ENCODE data around the gene FBXW4. TPM values are rescaled to one million over a fixed set of nuclear protein-coding genes. Genes with fewer than 3 reads are reported as not detected.

The FBXW4 gene
- total and polyA plus RNA-seq, 10 of the 15 experiments (the other 5 are each of a cell fraction or from before 2014, with no cell fraction given), result 5.7 to 42.0 (median 27.5) TPM

DNA sequence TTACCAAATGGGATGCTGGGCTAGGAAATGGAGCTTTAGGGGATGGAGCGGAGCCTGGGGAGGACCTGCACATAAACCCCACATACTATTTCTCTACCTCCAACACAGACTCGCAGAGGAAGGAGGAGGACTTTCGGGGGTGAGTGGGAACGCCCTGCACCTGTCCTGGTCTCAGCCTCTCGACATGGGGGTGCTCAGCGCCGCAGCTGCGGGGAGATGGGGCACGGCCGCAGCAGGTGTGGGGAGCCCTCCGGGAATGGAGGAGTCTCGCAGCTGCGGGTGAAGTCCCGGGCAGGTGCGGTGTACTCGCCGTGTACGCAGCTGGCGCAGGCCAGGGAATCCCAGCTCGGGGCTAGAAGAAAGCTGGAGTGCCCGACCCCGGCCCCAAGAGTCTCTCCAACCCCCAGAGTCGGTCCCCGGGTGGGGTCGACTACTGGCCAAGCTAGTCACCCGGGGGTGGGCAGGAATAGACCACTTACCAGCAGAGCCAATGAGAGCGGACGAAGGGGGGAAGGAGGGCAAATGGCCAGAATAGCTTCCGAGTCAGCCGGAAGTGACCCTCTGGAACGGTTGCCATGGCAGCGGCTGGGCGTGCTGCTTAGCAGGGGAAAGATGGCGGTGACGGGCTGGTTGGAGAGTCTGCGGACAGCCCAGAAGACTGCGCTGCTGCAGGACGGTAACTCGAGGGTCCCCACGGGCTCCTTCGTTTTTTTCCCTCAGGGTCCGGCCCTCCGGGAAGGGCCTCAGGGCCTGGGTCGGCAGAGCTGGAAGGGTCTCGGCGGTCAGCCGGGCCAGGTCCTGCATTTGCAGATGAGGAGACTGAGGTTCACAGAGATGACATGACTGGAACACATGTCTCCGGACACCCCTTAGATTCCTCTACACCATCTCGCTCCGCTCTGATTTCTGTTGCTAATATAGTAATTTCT, 107.0 kb downstream of the FBXW4 start, which contains the start of the genes DPCD and POLL (continued):
- peak; percentile 64 for TF ChIP-seq IKZF1 (conservative IDR thresholded peaks at IDR 0.05)
- peak; percentile 10; the same call in 1 of the 2 replicates for TF ChIP-seq SPI1 (IDR thresholded peaks at IDR 0.05; ENCODE audit: borderline replicate concordance, insufficient read depth, low read depth, low read length)
- peak; percentile 83; the same call in 1 of the 2 replicates for TF ChIP-seq CHD2 (IDR thresholded peaks at IDR 0.05; ENCODE audit: borderline replicate concordance, low read depth, low read length)
- 0 out of 4 replicates have a peak, but pooled peaks of 1 of the 2 experiments have one; percentile 12 for TF ChIP-seq EP300 (IDR thresholded peaks at IDR 0.05; ENCODE audit: borderline replicate concordance in 1 of 2, control insufficient read depth in 1 of 2, low read depth in 2 of 2, low read length in 2 of 2)
- no peak for TF ChIP-seq ZBED1 (IDR thresholded peaks at IDR 0.05; ENCODE audit: borderline replicate concordance)
- TF ChIP-seq SMARCA5 (IDR thresholded peaks at IDR 0.05), result 0 out of 2 replicates have a peak, but pooled peaks have one; percentile 56
- peak; percentile 48 for TF ChIP-seq MEF2B (IDR thresholded peaks at IDR 0.05; ENCODE audit: partially characterized antibody, poor library complexity, severe bottlenecking)
- TF ChIP-seq RAD51 (IDR thresholded peaks at IDR 0.05), result no peak

DNA sequence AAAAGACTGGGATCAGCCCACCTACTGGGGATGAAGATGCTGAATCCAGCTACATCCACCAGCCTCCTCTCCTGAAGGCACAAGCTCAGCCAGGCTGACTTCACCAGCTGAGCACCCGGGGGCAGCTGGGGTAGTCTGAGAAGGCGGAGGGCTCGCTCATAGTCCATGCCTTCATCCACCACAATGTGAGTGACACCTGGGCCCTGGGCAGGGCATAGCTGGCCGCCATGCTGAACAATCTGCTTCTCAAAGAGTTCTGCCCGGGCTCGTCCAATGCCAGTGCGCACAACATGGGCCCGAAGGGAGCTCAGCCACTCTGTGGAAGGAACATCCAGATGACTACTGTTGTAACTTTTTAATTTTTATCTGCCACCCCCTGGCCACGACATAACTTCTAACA, 109.1 kb downstream of the FBXW4 start:
- POLR2A ChIA-PET, result interaction anchor here (0.6 to 1.3 kb wide), 2 partner anchors 10 to 181 kb away, joined by 4 to 6 read pairs; no protein-coding TSS in a partner anchor
- no peak for DNase-seq (ENCODE audit: low read depth, low spot score)
- Histone ChIP-seq H3K4me2 (ENCODE audit: control insufficient read depth, insufficient read depth) (no peak overlapping the region), H3K4me3 (no peak overlapping the region), H3K79me2 (ENCODE audit: control insufficient read depth, insufficient read depth, low read length) (peaks cover 13% of the 10 kb centered on the region), H3K9ac (ENCODE audit: control insufficient read depth, insufficient read depth, low read length) (no peak overlapping the region), H3K4me1 (ENCODE audit: control insufficient read depth, insufficient read depth, low read length) (peaks cover 4% of the 10 kb centered on the region; the same call in 1 of the 2 replicates), H3K27me3 (replicated peaks in 1 of 2; ENCODE audit: control insufficient read depth in 2 of 2, insufficient read depth in 2 of 2, low read length in 1 of 2) (no peaks in the 10 kb centered on the region), H3K27ac (ENCODE audit: control insufficient read depth, insufficient read depth) (no peak overlapping the region), H3K9me3 (replicated peaks; ENCODE audit: control insufficient read depth, insufficient read depth, low read length) (no peaks in the 10 kb centered on the region), H4K20me1 (ENCODE audit: control insufficient read depth, insufficient read depth) (no peaks in the 10 kb centered on the region), H3K36me3 (ENCODE audit: control insufficient read depth in 2 of 2, insufficient read depth in 2 of 2, low read length in 1 of 2) (peaks cover 0 to 3% of the 10 kb centered on the region in 2 experiments; a peak in 3 of 4 replicates), H2AFZ (ENCODE audit: control insufficient read depth, low read depth, low read length) (no peak overlapping the region)
- intact Hi-C loops (cut with micrococcal nuclease; ENCODE audit: unreplicated experiment) (no loop called here), in situ Hi-C loops (cut with MboI) (no loop called here)
- RAD21 ChIA-PET (ENCODE audit: unreplicated experiment), result interaction anchor here (1.0 kb wide), 2 partner anchors 195 to 372 kb away, joined by 3 read pairs; no protein-coding TSS in a partner anchor
- FAIRE-seq, result no peak
- SMC1A ChIA-PET (ENCODE audit: uncharacterized antibody, unreplicated experiment), result interaction anchor here (0.7 to 1.3 kb wide), 3 partner anchors 9 to 17 kb away, joined by 3 to 5 read pairs (median 4); no protein-coding TSS in a partner anchor
- BruUV-seq (replicated peaks), result no TSS peak
- TF ChIP-seq IKZF2 (IDR thresholded peaks at IDR 0.05) (no peak), TARDBP (IDR thresholded peaks at IDR 0.05; ENCODE audit: borderline replicate concordance) (no peak), BCL11A (IDR thresholded peaks at IDR 0.05; ENCODE audit: low read depth, low read length) (no peak), ZSCAN29 (IDR thresholded peaks at IDR 0.05) (no peak), NR2C1 (IDR thresholded peaks at IDR 0.05) (no peak), SMC3 (IDR thresholded peaks at IDR 0.05; ENCODE audit: borderline replicate concordance, low read length) (no peak), MTA2 (IDR thresholded peaks at IDR 0.05; ENCODE audit: low read depth) (no peak), NFIC (IDR thresholded peaks at IDR 0.05; ENCODE audit: low read depth, low read length) (no peak), SMARCA5 (IDR thresholded peaks at IDR 0.05) (no peak)
- TF ChIP-seq, protein P1, sequence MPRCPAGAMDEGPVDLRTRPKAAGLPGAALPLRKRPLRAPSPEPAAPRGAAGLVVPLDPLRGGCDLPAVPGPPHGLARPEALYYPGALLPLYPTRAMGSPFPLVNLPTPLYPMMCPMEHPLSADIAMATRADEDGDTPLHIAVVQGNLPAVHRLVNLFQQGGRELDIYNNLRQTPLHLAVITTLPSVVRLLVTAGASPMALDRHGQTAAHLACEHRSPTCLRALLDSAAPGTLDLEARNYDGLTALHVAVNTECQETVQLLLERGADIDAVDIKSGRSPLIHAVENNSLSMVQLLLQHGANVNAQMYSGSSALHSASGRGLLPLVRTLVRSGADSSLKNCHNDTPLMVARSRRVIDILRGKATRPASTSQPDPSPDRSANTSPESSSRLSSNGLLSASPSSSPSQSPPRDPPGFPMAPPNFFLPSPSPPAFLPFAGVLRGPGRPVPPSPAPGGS (IDR thresholded peaks at IDR 0.05; ENCODE audit: borderline replicate concordance, insufficient read depth, low read depth, low read length, poor library complexity, severe bottlenecking), result no peak
- TF ChIP-seq, protein P2, sequence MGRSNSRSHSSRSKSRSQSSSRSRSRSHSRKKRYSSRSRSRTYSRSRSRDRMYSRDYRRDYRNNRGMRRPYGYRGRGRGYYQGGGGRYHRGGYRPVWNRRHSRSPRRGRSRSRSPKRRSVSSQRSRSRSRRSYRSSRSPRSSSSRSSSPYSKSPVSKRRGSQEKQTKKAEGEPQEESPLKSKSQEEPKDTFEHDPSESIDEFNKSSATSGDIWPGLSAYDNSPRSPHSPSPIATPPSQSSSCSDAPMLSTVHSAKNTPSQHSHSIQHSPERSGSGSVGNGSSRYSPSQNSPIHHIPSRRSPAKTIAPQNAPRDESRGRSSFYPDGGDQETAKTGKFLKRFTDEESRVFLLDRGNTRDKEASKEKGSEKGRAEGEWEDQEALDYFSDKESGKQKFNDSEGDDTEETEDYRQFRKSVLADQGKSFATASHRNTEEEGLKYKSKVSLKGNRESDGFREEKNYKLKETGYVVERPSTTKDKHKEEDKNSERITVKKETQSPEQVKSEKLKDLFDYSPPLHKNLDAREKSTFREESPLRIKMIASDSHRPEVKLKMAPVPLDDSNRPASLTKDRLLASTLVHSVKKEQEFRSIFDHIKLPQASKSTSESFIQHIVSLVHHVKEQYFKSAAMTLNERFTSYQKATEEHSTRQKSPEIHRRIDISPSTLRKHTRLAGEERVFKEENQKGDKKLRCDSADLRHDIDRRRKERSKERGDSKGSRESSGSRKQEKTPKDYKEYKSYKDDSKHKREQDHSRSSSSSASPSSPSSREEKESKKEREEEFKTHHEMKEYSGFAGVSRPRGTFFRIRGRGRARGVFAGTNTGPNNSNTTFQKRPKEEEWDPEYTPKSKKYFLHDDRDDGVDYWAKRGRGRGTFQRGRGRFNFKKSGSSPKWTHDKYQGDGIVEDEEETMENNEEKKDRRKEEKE (IDR thresholded peaks at IDR 0.05), result no peak
- 95% methylated on average over 9 of the region's 9 CpGs for WGBS (ENCODE audit: insufficient coverage, insufficient replicate concordance, low lambda C conversion rate, missing lambda C conversion rate)
- CTCF ChIA-PET, result interaction anchor here (0.9 to 1.8 kb wide), 4 partner anchors 15 to 195 kb away, joined by 3 to 9 read pairs (median 6); no protein-coding TSS in a partner anchor
- no peak for ATAC-seq

Data from GM12878 (cell line).